Measurements from ENCODE around the gene PAWR.
A peak's percentile ranks its signal among the peaks of the same experiment; 100 is the strongest.
"Not testable (repeated sequence)": the region's sequence is repeated elsewhere in the genome, so short reads cannot be mapped to it uniquely, and the experiment has no call there.

The PAWR gene

GRCh38 chr12:79552192-79552591 lies 138.6 kb downstream of the PAWR start:
- DNase-seq (ENCODE audit: low spot score), result no peak

DNA sequence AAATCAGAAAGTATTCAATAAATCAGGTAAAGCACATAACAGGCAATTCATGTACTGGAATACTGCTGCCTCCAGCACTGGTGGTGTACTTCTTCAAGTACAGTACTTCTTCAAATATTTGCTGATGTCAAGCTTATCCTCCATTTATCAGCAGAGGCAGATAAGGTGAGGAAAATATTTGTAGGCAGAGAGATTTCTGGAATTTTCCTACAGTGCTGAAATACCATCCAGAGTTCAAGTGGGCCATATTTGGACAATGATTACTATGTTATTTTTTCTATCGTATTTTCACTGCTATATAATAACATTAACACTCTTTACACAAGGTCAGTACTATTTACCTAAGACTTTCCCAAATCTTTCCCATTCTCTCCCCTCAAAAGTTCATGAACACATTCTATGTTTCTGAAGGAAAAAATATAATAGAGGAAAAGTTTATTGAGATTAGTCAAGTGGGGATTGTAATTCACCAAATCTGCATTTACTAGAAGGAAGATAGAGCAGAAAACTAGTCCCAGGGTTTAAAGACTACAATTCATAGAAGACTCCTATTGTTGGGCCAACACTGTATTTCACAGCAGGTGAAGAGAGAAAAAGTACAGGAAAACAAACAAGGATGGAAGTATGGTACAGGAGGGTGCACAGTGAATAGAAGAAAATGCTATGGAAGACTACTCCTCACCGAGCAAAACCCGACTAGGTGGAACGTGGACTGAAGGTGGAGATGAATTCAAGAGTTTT lies 141.1 kb downstream of the PAWR start:
- no peak for FAIRE-seq
- no peak for DNase-seq (ENCODE audit: low spot score)

More at GRCh38 chr12:79552192-79552591, 138.6 kb downstream of the PAWR start:
- no peak for FAIRE-seq

DNA sequence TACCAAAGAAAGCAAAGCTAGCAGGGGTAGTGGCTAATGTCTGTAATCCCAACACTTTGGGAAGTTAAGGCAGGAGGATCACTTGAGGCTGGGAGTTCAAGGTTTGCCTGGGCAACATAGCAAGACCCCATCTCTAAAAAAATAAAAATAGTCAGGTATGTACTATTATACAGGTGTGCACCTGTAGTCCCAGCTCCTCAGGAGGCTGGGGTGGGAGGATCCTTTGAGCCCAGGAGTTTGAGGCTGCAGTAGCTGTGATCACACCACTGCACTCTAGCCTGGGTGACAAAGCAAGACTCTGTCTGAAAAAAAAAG lies 142.2 kb downstream of the PAWR start:
- no peak for DNase-seq (ENCODE audit: low spot score)

DNA sequence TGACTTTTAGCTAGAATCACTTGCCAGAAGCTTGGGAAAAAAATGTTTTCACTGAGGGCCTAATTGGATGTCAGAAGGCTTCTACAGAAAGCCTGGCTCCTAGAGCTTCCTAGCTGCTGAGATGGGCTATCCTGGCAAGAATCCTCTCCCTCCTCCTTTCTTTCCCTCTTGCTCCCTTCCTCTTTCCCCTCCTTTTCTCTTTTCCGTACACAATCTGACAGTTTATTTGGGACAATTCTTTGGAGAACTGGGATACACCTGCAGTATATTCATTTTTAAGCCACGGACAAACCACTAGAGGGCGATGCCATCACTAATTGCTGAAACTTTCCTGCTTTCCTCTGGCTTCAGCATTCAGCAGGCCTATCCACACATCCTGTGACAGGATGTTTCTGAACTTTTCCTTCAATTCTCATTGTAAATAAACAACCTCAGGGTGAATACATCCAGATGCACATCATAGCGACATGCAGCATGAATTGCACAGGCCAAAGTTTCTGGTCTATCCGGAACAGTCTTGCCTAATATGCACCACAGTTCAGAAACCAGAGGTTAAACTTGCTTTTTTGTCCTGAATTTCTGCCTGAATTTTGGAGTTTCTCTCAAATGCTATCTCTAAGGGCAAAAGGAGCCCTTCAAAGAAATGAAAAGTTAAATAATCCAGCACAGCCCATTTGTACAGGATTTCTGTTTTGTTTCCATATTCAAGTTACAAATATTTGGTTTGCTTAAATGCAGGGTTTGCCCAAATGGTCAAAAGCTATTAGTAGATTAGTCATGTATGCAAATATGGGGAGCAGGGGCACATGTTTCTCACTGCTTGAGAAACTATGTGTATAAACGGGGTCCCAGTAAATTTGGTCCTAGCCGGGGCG lies 142.8 kb downstream of the PAWR start:
- peak; percentile 48 for DNase-seq (ENCODE audit: low spot score)

More for the DNA sequence above, 142.2 kb downstream of the PAWR start:
- FAIRE-seq, result no peak

DNA sequence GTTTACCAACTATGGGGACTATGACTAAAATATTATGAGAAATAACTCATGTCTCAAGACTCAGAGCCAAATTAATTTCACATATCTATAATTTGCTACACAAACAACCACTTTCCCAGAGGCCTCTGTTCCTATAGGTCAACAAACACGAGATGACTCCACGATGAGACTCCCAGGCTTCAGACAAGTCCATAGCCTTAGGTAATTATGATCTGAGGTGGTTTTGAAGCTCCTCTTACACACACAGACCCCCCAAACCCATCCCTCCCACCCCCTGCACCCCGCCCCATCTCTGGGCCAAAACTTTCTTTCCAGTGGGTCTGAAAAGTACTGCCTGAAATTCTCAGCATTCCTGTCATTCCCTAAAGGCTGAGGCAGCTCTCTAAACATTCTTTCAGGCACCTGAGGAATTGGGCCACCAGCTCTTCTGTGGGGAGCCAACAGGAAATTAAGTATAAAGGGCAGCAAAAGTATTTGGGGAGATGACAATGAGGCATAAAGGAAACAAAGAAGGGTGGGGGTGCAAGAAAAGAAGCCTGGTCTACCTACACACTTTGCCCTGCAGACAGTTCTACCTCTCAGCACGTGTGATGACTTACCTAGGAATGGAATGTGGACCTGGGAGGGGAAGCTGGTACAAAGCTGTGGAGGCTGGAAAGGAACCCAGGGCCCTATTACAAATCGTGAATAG lies 143.6 kb downstream of the PAWR start:
- no peak for FAIRE-seq
- peak; percentile 75 for DNase-seq (ENCODE audit: low spot score)

More for the DNA sequence above, 142.8 kb downstream of the PAWR start:
- no peak for FAIRE-seq

DNA sequence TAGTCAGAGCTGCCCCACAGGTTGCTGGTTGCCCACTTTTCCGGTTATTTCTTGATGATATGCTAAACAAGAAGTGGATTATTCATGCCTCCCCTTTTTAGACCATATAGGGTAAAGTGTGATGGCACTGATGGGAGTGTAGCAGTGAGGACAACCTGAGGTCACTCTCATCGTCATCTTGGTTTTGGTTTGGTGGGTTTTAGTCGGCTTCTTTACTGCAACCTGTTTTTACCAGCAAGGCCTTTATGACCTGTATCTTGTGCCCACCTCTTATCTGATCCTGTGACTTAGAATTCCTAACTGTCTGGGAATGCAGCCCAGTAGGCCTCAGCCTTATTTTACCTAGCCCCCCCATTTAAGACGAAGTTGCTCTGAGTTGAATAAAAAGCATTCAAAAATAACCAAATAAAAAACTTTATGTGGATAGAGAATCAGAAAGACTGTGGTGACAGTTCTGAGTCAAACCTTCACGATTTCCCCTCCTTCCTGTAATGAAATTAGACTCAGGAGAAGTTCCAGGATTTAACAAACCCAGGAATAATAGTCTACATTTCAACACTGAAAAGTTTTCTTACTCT lies 144.2 kb downstream of the PAWR start:
- FAIRE-seq (no peak), DNase-seq (ENCODE audit: low spot score) (no peak)

DNA sequence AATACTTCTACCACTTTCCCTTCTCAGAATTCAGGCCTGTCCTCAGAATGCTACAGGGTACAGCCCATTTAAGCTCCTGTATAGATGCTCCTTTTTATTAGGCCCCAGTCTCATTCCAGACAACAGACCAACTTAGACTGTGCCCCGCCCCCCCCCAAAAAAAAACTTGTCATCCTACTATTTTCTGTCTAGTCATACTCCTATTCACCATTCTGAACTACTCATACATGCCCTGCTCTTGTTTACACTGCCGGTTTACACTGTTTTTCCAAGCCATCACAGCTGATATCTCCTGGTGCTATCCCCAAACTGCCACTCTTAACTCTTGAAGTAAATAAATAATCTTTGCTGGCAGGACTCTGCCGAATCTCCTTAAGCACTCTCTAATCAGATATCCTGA lies 146.3 kb downstream of the PAWR start:
- DNase-seq (ENCODE audit: low spot score); FAIRE-seq: not testable (repeated sequence)

DNA sequence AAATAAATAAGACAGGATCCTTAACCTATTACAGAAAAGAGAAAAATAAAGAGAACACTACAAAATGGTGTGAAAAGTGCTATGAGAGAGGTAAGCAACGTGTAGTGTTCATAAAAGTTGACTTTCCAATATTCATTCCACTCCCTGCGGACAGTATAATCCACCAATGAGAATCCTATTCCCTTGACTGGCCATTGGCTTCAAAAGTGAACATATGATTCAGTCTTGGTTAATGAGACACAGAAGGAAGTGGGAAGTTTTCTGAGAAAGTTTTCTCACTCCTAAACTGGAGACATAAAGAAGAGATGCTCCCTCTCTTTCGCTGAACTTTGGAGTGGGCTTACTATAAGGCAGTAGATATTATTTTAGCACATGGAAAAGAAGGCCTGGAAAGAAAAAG lies 153.1 kb downstream of the PAWR start:
- no peak for DNase-seq (ENCODE audit: low spot score)
- FAIRE-seq, result no peak

DNA sequence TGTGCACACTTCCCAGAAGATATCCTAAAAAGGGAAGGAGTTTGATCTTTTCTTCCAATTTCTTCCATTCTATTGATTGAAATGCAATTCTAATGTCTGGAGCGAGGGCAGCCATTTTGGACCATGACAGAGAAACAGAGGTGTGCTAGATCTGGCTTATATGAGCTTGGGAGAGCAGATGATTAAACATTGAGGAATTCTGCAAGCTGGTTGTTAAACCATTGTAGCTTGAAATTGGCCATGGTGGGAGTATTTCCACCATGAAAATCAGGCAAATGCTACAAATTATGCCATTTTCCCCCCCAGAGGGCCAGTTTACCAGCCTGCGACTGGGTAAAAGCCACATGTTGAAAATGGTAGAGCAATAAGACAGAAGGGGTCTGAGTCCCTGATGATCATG lies 155.0 kb downstream of the PAWR start:
- DNase-seq (ENCODE audit: low spot score), result no peak
- FAIRE-seq, result no peak

Data from urothelium cell line (cell line).